K562 (cell line): ENCODE measurements around the gene LAMA2. TPM values are rescaled to one million over a fixed set of nuclear protein-coding genes. Genes with fewer than 3 reads are reported as not detected.

ENCODE experiments used
- ATAC-seq: fragments of 200-7000 bp; cut with Tn5 transposase; 3 replicates; pipeline ENCODE4 v1.9.1; 2020; ENCODE audit warnings: moderate library complexity
- BruUV-seq: library from RNA; stranded (reverse); fragments of 400-500 nt; replicated peaks from 2 replicates; lab custom pipeline; 2021; lab: Mats Ljungman, UMichigan
- CTCF ChIA-PET: fragments of 300-600 bp; formaldehyde crosslinking; extraction: SDS; loops from one replicate; lab custom pipeline; 2021; ENCODE audit warnings: low intra/inter-chr PET ratio; lab: Yijun Ruan, JAX
- POLR2A ChIA-PET: fragments of 300-600, 350-650 bp; sonication (Branson Sonifier 250); formaldehyde crosslinking; extraction: SDS; loops from one replicate; lab custom pipeline; 2021; ENCODE audit warnings: antibody characterized with exemption, inconsistent platforms; lab: Yijun Ruan, JAX
- DNase-seq, 4 experiments: peaks; one replicate each; pipeline versions ENCODE4 v3.0.0 to v3.0.0-alpha.2; 2011 to 2018; ENCODE audit warnings: low spot score in 3 of 4, mixed read lengths in 3 of 4; ENCODE audit errors: extremely low read depth in 1 of 4
- FAIRE-seq: peaks from 2 replicates; lab custom pipeline; 2011; peaks lifted over from hg19 to GRCh38; lab: Jason Lieb, UNC
- H2AFZ ChIP-seq: 2 replicates; pipeline ENCODE4 v1.6.0; 2011; ENCODE audit warnings: low read depth, low read length, control low read depth, inconsistent platforms
- H3K27ac ChIP-seq: fragments of 200-600 bp; 3 replicates; pipeline ENCODE4 v1.8.0; 2011; ENCODE audit warnings: low read depth, mild to moderate bottlenecking, control low read depth, inconsistent platforms, low read length, moderate library complexity, mixed read lengths; ENCODE audit errors: extremely low read depth
- H3K27me3 ChIP-seq, 2 experiments: fragments of 300-600 bp in 1 of 2; 2 replicates in 1 of 2; 3 replicates in 1 of 2; pipeline versions ENCODE4 v1.6.0 to v1.8.0; 2011; ENCODE audit warnings: inconsistent platforms in 2 of 2, low read length in 2 of 2, mild to moderate bottlenecking in 1 of 2, mixed read lengths in 1 of 2, moderate library complexity in 1 of 2; ENCODE audit not compliant: control insufficient read depth in 2 of 2, insufficient read depth in 2 of 2
- H3K36me3 ChIP-seq: fragments of 300-600 bp; 3 replicates; pipeline ENCODE4 v1.8.0; 2011; ENCODE audit warnings: mild to moderate bottlenecking, low read length, inconsistent platforms; ENCODE audit not compliant: control insufficient read depth, insufficient read depth
- H3K4me1 ChIP-seq, 2 experiments: fragments of 200-600 bp in 1 of 2; replicated peaks in 1 of 2; 2 replicates in 1 of 2; 3 replicates in 1 of 2; pipeline versions ENCODE4 v1.5.1 to v1.8.0; 2011; ENCODE audit warnings: inconsistent platforms in 2 of 2, low read length in 2 of 2, mild to moderate bottlenecking in 1 of 2, mixed read lengths in 1 of 2, moderate library complexity in 1 of 2; ENCODE audit not compliant: control insufficient read depth in 2 of 2, insufficient read depth in 2 of 2
- H3K4me2 ChIP-seq: 2 replicates; pipeline ENCODE4 v1.6.1; 2011; ENCODE audit warnings: low read length, control low read depth, inconsistent platforms, mixed read lengths; ENCODE audit not compliant: insufficient read depth
- H3K4me3 ChIP-seq: fragments of 200-600 bp; sonication (generic), shearing (Covaris generic); 2 replicates; pipeline ENCODE4 v1.5.1; 2016; ENCODE audit warnings: control low read depth, inconsistent platforms
- H3K79me2 ChIP-seq: fragments of 200-600 bp; 3 replicates; pipeline ENCODE4 v1.8.0; 2011; ENCODE audit warnings: low read length, inconsistent platforms; ENCODE audit not compliant: control insufficient read depth, insufficient read depth
- H3K9ac ChIP-seq, 2 experiments: 2 replicates each; pipeline versions ENCODE4 v1.6.0 to v1.6.1; 2011; ENCODE audit warnings: low read depth in 2 of 2, low read length in 2 of 2, control low read depth in 1 of 2, inconsistent platforms in 1 of 2, mild to moderate bottlenecking in 1 of 2, mixed read lengths in 1 of 2; ENCODE audit not compliant: insufficient read depth in 1 of 2
- H3K9me1 ChIP-seq: one replicate; pipeline ENCODE4 v1.6.0; 2011; ENCODE audit warnings: inconsistent platforms, mild to moderate bottlenecking, low read length, moderate library complexity; ENCODE audit not compliant: control insufficient read depth, insufficient read depth
- H3K9me3 ChIP-seq: replicated peaks from 2 replicates; pipeline ENCODE4 v1.5.1; 2011; ENCODE audit warnings: low read depth, low read length, inconsistent platforms; ENCODE audit not compliant: control insufficient read depth, insufficient read depth
- H4K20me1 ChIP-seq: replicated peaks from 2 replicates; pipeline ENCODE4 v1.6.1; 2011; ENCODE audit warnings: low read length, inconsistent platforms, mixed read lengths; ENCODE audit not compliant: control insufficient read depth, insufficient read depth
- CCAR2 ChIP-seq: fragments of 200-400 bp; formaldehyde crosslinking; IDR thresholded peaks from 2 replicates; pipeline ENCODE4 v1.6.1; 2017; ENCODE audit warnings: mild to moderate bottlenecking, low read depth, low read length
- EZH2 ChIP-seq: IDR thresholded peaks from 2 replicates; pipeline ENCODE4 v1.6.1; 2012; ENCODE audit warnings: low read depth, mild to moderate bottlenecking, inconsistent platforms, low read length, borderline replicate concordance
- FOXP1 ChIP-seq: sonication (generic); formaldehyde crosslinking; IDR thresholded peaks from 2 replicates; pipeline ENCODE4 v1.8.0; 2022; ENCODE audit warnings: mild to moderate bottlenecking, missing genetic modification reagents
- NCOA4 ChIP-seq: fragments of 450-650 bp; IDR thresholded peaks from 2 replicates; pipeline ENCODE4 v1.6.1; 2018; ENCODE audit warnings: mild to moderate bottlenecking; ENCODE audit not compliant: partially characterized antibody
- NFATC3 ChIP-seq: fragments of 450-650 bp; IDR thresholded peaks from 2 replicates; pipeline ENCODE4 v1.6.1; 2017; ENCODE audit warnings: mild to moderate bottlenecking
- ZNF174 ChIP-seq: fragments of 250-450 bp; sonication (Bioruptor Pico); IDR thresholded peaks from 2 replicates; pipeline ENCODE4 v1.4.0; 2020; ENCODE audit warnings: mild to moderate bottlenecking
- ZNF717 ChIP-seq: fragments of 250-450 bp; sonication (Bioruptor Pico); IDR thresholded peaks from 2 replicates; pipeline ENCODE4 v1.5.0; 2021
- in situ Hi-C: fragments of 300-500 bp; cut with MboI; formaldehyde crosslinking; loops from 4 replicates; pipeline ENCODE4 v1.15.0; 2018; ENCODE audit warnings: inconsistent platforms, mixed read lengths
- intact Hi-C: fragments of 100-400 bp; cut with micrococcal nuclease; formaldehyde crosslinking; loops from 2 replicates; pipeline ENCODE4 v1.14.2; 2022
- polyA plus RNA-seq, 8 experiments: library from polyadenylated mRNA; depleted of rRNA in 4 of 8; stranded (reverse) in 5 of 8; unstranded in 3 of 8; fragments of >200 nt; fragmentation: Nextera tagmentation in 2 of 8; fragmentation: Illumina TruSeq in 1 of 8; extraction: Ambion mirVana in 2 of 8; extraction: Trizol in 1 of 8; gene quantifications; 2 replicates each; pipeline versions ENCODE4 v1.2.1 to v1.2.3, GENCODE V29; 2011 to 2014; ENCODE audit warnings: inconsistent platforms in 1 of 8, missing spikeins in 1 of 8
- total RNA-seq, 7 experiments: library from RNA; depleted of rRNA in 6 of 7; stranded (reverse); fragments of >200 nt in 6 of 7; fragmentation: Illumina TruSeq in 2 of 7; extraction: Trizol in 2 of 7; gene quantifications; 2 replicates each; pipeline versions ENCODE4 v1.2.1 to v1.2.3, GENCODE V29; 2011 to 2021; ENCODE audit warnings: low replicate concordance in 1 of 7
- TF ChIP-seq, protein P1 (sequence below): fragments of 250-450 bp; sonication (Bioruptor Pico); IDR thresholded peaks from 2 replicates; pipeline ENCODE4 v1.5.0; 2020; ENCODE audit warnings: mild to moderate bottlenecking, borderline replicate concordance
- TF ChIP-seq, protein P2 (sequence below): fragments of 250-450 bp; sonication (Bioruptor Pico); IDR thresholded peaks from 2 replicates; pipeline ENCODE4 v1.8.0; 2022; ENCODE audit warnings: inconsistent platforms

The LAMA2 gene
- total and polyA plus RNA-seq, 9 of the 15 experiments (the other 6 are each of a cell fraction or from before 2014, with no cell fraction given): 0.04 to 1.5 (median 0.36) TPM

DNA sequence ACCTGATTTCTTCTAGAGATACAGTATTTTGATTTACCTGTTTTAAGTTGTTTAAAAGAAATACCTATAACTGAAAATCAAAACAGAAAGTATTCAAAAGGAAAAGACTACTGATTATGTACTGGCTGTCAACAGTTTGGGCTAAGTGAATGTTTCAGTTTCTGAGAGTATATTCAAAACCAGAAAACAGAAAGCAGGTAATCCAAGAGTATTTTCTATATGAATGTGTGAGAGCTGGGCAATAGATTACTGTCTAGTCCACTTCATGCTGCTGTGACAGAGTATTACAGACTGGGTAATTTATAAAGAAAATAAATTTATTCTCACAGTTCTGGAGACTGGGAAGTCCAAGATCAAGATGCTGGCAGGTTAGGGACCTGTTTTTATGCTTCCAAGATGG, 566.0 kb downstream of the LAMA2 start (continued):
- TF ChIP-seq, protein P1, sequence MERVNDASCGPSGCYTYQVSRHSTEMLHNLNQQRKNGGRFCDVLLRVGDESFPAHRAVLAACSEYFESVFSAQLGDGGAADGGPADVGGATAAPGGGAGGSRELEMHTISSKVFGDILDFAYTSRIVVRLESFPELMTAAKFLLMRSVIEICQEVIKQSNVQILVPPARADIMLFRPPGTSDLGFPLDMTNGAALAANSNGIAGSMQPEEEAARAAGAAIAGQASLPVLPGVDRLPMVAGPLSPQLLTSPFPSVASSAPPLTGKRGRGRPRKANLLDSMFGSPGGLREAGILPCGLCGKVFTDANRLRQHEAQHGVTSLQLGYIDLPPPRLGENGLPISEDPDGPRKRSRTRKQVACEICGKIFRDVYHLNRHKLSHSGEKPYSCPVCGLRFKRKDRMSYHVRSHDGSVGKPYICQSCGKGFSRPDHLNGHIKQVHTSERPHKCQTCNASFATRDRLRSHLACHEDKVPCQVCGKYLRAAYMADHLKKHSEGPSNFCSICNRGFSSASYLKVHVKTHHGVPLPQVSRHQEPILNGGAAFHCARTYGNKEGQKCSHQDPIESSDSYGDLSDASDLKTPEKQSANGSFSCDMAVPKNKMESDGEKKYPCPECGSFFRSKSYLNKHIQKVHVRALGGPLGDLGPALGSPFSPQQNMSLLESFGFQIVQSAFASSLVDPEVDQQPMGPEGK (CRISPR knock-in tag): no peak
- no peak for TF ChIP-seq ZNF174
- TF ChIP-seq NFATC3: no peak
- no peak for TF ChIP-seq EZH2
- no peak for TF ChIP-seq FOXP1 (CRISPR knock-in tag)
- no peak for TF ChIP-seq CCAR2

DNA sequence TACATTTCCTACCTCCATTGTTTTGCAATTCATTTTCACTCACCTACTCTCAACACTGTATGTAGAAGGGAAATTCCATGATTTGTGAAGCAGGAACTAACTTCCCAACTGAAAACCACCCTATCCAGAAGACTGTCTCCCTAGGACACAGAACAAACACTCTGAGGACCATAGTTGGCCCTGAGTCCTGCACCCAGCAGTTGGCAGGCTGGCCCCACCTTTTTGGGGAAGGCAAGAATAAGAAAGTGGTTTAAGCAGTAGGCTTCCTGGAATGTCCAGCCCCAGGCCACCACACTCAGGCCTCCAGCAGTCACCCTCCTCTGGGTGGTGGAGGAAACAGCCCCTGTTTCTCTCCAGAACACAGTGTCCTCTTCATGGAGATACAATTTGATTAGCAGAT, 568.2 kb downstream of the LAMA2 start:
- Histone ChIP-seq H4K20me1 (no peaks in the 10 kb centered on the region), H3K79me2 (no peaks in the 10 kb centered on the region), H3K9me3 (no peaks in the 10 kb centered on the region), H3K4me2 (no peak overlapping the region), H3K36me3 (no peaks in the 10 kb centered on the region), H3K27ac (no peak overlapping the region), H3K9me1 (no peaks in the 10 kb centered on the region), H3K4me1 (no peaks in the 10 kb centered on the region), H3K27me3 (no peaks in the 10 kb centered on the region), H3K9ac (no peak overlapping the region), H3K4me3 (no peak overlapping the region), H2AFZ (no peak overlapping the region)
- no TSS peak for BruUV-seq
- ChIA-PET POLR2A (no interaction called here), CTCF (no interaction called here)
- TF ChIP-seq NCOA4 (no peak), ZNF717 (CRISPR knock-in tag) (no peak)
- TF ChIP-seq, protein P2, sequence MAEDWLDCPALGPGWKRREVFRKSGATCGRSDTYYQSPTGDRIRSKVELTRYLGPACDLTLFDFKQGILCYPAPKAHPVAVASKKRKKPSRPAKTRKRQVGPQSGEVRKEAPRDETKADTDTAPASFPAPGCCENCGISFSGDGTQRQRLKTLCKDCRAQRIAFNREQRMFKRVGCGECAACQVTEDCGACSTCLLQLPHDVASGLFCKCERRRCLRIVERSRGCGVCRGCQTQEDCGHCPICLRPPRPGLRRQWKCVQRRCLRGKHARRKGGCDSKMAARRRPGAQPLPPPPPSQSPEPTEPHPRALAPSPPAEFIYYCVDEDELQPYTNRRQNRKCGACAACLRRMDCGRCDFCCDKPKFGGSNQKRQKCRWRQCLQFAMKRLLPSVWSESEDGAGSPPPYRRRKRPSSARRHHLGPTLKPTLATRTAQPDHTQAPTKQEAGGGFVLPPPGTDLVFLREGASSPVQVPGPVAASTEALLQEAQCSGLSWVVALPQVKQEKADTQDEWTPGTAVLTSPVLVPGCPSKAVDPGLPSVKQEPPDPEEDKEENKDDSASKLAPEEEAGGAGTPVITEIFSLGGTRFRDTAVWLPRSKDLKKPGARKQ: no peak
- ATAC-seq: no peak
- DNase-seq: no peak
- FAIRE-seq: no peak
- intact Hi-C loops (no loop called here), in situ Hi-C loops (no loop called here)
